ENCODE measurements around the gene CCL17.
"Not testable (repeated sequence)": the region's sequence is repeated elsewhere in the genome, so short reads cannot be mapped to it uniquely, and the experiment has no call there.

Gene CCL17

DNA sequence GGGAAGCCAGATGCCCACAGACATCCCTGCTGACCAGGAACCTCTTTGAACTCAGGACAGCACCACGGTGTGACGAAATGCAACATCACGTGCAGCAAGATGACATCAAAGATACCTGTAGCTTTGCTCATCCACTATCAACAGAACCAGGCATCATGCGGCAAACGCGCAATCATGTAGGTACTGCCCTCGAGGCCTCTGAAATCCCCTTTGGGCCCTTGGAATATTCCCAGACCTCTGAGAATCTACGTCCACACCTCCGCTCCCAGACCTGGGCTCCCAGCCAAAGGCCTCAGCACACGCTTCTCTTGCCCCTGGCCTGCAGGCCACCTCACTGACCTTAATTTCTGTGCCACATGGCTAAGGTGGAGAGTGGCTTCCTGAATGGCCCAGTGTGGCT, 25.0 kb upstream of the CCL17 start:
- DNase-seq, result no peak

GRCh38 chr16:57380671-57381462, 23.7 kb upstream of the CCL17 start:
- no peak for DNase-seq

DNA sequence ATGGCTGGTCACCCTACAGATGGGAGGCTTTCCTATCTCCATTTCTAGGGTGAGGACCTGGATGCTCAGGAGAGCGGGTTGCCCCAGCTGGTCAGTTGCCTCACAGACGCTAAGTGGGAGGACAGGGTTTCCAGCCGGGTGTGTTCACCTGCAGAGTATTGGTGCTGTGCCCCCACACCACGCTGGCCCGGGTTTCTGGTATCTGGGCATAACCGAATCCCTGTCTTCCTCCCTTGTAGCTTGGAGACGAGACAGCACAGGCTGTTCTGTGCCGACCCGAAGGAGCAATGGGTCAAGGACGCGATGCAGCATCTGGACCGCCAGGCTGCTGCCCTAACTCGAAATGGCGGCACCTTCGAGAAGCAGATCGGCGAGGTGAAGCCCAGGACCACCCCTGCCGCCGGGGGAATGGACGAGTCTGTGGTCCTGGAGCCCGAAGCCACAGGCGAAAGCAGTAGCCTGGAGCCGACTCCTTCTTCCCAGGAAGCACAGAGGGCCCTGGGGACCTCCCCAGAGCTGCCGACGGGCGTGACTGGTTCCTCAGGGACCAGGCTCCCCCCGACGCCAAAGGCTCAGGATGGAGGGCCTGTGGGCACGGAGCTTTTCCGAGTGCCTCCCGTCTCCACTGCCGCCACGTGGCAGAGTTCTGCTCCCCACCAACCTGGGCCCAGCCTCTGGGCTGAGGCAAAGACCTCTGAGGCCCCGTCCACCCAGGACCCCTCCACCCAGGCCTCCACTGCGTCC, 22.6 kb upstream of the CCL17 start:
- no peak for DNase-seq

- DNase-seq, result no peak
Measured at GRCh38 chr16:57382535-57383275, 21.9 kb upstream of the CCL17 start.

DNA sequence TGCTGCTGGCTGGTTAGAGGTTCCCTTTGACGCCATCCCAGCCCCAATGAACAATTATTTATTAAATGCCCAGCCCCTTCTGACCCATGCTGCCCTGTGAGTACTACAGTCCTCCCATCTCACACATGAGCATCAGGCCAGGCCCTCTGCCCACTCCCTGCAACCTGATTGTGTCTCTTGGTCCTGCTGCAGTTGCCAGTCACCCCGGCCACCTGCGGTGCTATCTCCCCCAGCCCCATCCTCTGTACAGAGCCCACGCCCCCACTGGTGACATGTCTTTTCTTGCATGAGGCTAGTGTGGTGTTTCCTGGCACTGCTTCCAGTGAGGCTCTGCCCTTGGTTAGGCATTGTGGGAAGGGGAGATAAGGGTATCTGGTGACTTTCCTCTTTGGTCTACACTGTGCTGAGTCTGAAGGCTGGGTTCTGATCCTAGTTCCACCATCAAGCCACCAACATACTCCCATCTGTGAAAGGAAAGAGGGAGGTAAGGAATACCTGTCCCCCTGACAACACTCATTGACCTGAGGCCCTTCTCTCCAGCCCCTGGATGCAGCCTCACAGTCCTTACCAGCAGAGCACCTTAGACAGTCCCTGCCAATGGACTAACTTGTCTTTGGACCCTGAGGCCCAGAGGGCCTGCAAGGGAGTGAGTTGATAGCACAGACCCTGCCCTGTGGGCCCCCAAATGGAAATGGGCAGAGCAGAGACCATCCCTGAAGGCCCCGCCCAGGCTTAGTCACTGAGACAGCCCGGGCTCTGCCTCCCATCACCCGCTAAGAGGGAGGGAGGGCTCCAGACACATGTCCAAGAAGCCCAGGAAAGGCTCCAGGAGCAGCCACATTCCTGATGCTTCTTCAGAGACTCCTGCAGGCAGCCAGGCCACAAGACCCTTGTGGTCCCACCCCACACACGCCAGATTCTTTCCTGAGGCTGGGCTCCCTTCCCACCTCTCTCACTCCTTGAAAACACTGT, 21.0 kb upstream of the CCL17 start:
- DNase-seq, result no peak

GRCh38 chr16:57384248-57385070, 20.1 kb upstream of the CCL17 start:
- DNase-seq, result no peak

GRCh38 chr16:57385083-57385482, 19.5 kb upstream of the CCL17 start:
- no peak for DNase-seq

DNA sequence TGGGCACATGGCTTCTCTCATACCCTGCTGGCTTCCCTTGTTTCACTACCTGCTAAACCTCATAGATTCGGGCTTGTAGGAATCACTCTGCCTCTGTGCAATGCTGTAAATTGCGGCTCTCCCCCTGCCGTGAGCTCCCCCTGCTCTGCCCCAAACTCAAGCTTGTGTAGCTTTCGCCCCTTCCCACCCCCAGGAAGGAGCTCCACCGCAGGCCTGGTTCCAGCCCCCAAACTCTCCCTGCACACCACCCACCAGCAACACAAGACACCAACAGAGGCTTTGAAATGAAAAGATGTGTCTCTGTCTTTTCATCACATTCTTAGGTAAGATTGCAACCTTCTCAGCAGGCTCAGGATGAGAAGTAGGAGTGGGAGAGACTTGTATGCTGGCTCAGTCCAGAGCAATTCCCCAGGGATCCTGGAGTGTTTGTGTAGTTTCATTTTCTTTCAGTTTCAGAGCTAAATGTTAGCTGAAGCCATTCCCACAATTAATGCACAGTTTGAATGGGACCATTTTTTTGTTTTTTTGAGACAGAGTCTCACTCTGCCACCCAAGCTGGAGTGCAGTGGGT, 18.1 kb upstream of the CCL17 start:
- no peak for DNase-seq

GRCh38 chr16:57387598-57388354, 16.8 kb upstream of the CCL17 start:
- DNase-seq, result no peak

- no peak for DNase-seq
Measured at GRCh38 chr16:57388359-57389086, 16.0 kb upstream of the CCL17 start.

DNA sequence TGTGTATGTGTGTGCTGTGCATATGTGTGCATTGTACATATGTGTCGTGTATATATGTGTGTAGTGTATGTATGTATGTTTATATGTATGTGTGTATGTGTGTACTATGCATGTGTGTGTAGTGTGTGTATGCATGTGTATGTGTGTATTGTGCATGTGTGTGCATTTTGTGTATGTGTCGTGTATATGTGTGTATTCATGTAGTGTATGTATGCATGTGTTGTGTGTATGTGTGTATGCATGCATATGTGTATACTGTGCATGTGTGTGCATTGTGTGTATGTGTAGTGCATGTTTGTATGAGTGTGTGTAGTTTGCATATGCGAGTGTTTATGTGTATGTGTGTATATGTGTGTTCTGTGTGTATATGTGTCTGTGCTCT, 15.5 kb upstream of the CCL17 start:
- DNase-seq, result no peak

- no peak for DNase-seq
Measured at GRCh38 chr16:57390636-57391295, 13.8 kb upstream of the CCL17 start.

DNA sequence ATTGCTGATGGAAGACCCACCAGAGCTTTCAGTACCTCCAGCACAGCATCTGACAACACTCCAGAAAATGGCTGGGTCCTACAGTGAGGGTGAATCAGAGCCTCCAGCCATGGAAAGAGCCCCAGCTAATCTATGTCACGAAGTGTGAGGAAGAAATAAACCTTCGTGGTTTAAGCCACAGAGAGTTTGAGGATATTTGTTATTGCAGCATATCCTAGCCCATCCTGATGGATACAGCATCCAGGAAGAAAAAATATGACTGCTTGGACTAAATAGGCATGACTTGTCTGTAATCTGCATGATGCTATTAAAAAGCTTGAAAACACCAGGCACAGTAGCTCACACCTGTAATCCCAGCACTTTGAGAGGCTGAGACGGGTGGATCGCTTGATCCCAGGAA, 13.3 kb upstream of the CCL17 start:
- DNase-seq, result no peak

GRCh38 chr16:57391708-57392107, 12.9 kb upstream of the CCL17 start:
- DNase-seq, result no peak

DNA sequence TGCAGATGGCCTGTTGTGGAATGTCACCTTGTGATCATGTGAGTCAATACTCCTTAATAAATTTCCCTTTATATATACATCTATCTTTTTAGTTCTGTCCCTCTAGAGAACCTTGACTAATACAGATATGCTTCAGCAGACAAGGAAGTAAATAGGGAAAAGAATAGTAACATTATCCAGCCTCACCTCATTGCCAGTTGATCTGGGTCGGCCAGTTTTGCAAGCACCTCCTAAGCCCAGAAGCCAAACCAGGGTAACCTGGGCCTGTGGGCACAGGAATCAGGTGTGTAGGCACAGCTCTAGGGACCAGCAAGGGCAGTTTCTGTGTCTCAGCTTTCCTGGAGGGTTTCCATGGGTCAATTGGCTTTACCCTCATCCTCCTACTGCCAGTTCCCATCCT, 11.9 kb upstream of the CCL17 start:
- DNase-seq, result no peak

DNA sequence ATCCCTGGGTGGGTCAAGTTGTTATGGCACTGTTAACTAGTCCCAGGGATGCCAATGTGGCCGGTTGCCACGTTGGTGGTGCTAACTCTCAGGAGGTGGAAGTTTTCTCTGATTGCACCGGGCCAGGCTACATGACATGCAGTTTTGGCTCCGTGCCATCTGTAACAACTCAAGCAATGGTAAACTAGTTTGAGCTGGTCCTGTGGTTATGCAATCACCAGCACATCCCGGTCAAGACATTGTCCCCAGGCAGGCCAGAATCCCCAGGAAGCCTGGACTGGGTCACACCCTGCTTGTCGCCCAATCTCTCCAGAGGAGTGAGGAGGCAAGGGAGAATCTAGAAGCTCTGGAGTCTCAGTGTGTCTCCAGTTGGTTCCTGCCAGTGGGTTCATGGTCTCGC, 10.1 kb upstream of the CCL17 start:
- DNase-seq, result no peak

DNA sequence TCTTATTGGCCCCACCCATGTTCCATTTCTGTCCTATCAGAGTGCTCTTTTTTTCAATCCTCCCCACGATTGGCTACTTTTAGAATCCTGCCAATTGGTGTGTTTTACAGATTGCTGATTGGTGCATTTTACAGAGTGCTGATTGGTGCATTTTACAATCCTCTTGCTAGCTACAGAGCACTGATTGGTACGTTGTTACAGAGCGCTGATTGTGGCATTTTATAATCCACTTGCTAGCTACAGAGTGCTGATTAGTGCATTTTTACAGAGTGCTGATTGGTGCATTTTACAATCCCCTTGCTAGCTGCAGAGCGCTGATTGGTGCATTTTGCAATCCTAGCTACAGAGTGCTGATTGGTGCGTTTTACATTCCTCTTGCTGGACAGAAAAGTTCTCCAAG, 9.5 kb upstream of the CCL17 start:
- DNase-seq, result no peak

- DNase-seq, result no peak
Measured at GRCh38 chr16:57396786-57397185, 7.8 kb upstream of the CCL17 start.

- not testable (repeated sequence) for DNase-seq
Measured at GRCh38 chr16:57397493-57397892, 7.1 kb upstream of the CCL17 start.
